NCI-H345 treated with DMSO at 0.1 percent for 48 hours (cell line): ENCODE data around the gene LRP1B.

Experiments
- DNase-seq: peaks from one replicate; lab custom pipeline; 2025; ENCODE audit not compliant: unreplicated experiment; lab: John Stamatoyannopoulos, UW

LRP1B gene

DNA sequence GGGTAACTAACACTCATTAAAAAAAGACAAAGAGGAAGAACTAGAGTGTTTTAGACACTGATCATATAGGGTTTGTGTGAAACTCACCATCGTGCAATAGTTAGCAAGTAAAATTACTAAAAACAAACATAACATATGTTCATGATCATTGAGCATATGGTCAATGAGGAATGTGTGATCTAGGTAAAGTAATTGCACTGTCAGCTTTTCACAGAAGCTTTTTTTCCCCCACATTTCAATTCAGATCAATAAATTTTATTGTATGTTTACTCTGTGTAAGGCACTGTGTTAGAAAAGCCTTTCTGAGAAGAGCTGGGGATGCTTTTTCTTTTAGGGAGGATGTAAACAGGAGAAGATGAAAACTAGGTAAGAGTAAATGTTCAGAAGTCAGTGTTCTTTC, 348.2 kb downstream of the LRP1B start:
- no peak for DNase-seq

DNA sequence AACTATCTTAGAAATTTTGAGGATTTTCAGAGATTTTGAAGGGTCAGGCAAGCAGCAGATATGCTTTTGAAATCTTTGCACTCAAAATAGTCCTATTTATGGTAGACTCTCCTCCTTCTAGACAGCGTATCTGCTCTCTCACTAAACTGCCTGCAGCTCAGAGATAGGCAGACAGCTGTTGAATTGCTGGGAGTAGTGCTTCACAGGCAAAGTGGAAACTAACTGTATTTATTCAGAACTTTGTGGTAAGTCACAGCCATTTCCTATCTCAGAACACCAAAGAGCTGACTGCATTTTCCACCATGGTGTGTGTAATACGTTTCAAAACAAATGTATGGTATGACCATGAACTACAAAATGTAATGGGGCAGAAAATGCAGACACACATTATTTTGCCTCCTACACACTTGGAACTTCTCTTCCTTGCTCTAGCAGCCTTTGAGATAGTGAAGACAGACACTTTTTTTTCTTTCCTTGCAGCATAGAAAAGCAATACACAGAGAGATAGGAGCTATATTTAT, 352.4 kb downstream of the LRP1B start:
- no peak for DNase-seq

DNA sequence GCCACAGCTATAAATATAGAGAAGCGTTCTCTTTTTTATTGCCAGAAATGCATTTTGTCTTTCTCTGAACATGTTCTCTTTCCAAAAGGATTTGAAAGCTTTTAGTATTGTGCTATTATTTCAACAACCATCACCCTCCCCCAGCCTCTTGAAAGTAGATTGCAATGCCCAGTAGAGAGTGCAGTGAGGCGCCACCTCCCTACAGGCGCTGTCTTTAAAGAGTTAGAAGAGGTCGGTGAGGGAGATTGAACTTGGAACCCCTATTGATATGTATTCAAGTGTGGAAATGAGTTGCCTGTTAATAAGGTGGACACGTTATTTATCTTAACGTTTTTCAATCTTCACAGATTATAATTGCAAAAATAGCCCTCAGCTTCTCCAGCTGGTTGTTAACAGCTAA, 360.3 kb downstream of the LRP1B start:
- DNase-seq, result no peak

DNA sequence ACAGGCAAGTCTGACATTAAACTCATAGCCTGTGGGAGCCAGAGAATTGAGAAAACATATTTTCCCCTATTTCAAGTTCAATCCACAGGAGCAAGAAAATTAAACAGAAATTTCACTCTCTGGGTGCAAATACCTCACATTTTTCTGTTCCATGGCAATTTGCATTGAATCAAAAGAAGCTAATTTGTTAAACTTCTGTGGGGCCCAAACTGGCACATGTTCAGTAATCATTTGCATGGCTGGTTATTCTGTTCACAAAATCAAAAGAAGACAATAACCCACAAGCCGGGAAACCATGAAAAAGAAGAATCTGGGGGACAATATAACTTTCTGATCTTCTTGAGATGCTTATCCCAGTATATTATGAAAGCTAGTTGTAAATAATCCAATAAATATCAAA, 363.1 kb downstream of the LRP1B start:
- DNase-seq, result no peak

DNA sequence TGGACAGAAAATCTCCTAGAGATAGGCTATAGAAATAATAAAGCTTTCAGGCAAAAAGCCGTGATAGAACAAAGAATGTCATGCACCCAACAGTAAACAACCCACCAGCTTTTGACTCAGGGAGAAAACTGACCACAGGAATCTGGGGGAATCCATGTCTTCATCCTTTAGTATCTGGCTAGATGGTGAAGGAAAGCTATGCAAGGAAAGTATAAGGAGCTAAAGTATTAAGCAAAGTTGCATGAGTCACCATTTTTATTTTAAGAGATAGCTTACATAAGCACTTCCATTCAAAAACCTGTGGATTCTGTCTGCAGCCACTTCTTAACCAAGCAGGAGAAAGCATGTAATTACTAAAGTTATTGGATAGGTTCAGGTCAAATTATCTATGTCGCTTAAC, 363.8 kb downstream of the LRP1B start:
- DNase-seq, result no peak

DNA sequence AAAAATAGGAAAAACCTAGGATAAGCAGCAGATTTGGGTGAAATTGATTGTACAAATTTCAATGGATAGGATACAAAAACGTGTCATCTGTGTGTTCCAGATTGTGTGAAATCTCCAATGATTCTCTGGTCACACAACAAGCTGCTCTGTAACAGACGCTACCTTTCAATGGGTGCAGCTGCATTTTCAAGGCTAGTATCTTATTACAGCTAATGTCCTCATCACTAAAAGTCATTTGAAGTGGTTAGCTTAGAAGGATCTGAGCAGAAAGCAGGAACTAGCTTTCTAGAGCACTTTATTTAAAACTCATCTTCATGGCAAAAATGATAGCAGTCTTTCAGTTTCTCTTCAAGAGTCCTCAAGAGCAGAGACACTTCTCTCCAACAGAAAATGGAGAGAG, 364.6 kb downstream of the LRP1B start:
- no peak for DNase-seq

DNA sequence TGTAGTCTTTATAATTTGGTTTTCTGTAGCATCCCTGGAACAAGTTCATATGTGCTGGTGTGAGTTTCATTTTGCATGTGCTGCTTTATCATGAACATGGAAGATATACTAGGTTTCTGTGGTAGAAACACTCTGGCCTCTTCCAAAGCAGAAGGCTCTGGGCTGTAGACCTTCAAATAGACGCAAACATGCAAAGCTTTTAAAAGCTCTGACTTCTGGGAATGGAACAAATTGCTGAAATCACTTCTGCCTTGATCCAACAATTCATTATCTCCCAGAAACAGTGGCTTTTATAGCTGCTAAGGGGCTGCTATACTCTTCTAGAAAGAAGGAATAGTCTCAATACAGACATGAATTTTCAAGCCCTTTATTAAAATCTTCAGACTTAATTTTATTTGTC, 382.2 kb downstream of the LRP1B start:
- DNase-seq, result no peak

DNA sequence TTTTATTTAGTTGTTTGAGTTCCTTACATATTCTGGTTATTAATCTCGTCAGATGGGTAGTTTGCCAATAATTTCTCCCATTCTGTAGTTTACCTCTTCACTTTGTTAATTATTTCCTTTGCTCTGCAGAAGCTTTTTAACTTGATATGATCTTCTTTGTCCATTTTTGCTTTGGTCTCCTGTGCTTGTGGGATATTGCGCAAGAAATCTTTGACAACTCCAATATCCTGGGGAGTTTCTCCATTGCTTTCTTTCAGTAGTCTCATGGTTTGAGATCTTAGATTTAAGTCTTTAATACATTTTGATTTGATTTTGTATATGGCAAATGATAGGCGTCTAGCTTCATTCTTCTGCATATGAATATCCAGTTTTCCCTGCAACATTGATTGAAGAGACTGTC, 389.2 kb downstream of the LRP1B start:
- no peak for DNase-seq

DNA sequence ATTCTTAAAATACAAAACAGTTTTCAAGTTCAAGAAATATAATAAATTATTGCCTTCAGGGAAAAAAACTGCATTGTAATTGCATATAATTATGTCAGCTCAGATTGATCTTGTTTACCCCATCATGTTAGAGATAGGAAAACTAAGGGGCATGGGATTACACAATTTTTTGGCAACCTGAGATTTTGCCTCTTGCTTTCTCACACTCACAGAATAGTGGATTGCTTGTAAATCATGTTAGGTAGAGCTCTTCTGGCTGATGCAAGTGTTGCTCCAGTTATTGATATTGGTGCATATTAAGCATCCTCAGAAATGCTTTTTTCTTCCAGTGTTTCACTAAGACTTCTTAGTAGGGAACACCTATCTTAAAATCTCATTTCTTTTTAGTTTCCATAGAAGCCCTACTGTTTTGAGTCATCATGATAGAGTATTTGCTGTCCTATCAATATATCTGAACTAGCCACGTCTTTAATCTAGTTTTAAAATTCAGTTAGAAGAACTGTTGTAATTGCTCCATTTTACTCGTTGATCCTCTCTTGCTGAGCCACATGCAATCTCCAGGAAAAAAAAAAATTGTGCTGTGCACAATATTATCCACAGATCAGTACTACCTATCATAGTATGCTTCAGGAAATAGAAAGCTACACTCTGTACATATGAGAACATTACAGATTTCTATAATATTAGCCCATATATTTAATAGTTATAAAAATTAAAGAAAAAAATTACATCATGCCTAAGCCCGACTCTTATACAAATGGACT, 393.1 kb downstream of the LRP1B start:
- DNase-seq, result no peak

DNA sequence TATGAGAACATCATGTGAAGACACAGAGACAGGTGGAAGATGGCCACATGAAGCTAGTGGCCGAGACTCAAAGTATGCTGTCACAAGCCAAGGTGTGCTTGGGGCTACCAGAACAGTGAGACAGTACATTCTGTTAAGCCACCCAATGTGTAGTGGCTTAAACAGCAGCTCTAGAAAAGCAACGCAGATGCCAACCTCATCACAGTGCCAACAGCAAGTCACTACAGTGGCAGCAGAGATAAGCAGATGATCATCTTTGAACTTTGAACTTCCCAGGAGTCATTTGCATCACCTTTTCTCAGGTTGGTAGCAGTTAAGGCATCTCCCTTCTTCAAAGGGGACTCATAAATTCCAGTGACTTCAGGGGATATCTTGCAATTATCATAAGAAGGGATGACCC, 394.4 kb downstream of the LRP1B start:
- no peak for DNase-seq

DNA sequence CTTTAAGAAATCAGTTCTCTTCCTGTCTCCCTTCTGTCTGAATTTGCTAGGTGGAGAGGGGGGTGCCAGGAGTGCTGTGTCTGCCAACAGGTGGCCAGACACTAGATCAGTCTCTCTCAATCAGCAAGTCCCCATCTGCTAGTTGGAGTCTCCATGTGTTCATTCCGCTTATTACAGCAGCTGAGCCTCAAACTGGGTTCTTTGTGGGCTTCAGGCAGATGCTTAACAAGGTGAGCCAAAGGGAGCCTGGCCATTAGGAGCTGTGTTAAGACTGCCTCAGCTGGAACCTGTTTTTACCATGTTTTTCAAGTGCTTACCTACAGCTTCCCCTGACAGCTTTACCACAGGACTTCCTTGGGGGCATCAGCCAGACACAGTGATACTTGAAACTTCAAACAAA, 401.9 kb downstream of the LRP1B start:
- no peak for DNase-seq

DNA sequence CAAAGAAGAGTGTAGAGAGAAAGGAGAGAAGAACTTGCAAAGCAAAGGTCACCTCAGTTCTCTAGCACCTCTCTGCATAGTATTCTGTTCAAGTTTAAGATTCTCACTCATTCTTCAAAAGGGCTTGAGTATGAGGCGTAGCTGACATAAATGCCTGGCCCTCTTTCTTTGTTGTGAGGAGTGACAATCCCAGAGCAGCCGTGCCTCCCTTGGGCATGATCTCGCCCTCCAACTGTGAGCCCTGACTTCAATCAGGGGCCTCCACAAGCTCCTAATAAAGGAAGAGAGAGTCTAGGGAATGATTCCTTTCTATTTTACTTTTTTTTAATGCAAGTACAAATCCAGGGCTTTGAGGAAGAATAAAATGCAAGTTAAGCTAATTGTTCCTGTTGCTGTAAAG, 402.7 kb downstream of the LRP1B start:
- DNase-seq, result no peak

DNA sequence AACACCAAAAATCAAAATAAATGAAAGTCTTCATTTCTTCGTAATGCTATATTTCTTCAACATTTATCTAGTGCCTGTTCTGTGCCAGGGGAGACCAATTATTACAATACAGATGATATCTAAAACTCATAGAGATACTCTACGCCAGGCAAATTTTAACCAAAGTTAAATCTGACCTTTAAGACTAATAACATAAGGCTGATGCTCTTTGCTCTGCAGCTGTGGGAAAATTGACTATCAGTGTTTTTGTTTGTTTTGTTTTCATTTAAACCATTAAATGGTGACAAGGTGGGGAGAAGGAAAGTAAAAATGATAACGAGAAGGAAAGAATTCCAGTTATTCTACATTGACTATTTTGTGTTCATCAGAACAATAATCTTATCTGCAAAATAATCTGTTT, 406.4 kb downstream of the LRP1B start:
- DNase-seq, result no peak

DNA sequence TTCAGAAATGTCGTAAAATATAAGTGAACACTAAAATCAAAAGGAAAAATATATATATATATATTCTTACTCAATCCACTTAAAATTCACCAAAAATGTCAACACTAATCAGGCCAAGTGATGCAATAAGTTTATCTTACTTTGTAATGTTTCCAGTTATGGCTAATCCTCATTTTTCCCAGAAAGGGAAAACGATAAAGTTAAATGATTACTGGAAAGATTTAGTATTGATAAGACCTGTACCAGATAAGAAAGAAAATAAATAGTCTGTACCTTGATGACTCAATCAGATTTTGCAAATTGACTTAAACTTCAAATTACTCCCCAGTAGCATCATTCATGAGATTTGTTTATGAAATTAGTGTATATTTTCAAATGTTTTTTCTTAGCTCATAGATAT, 407.0 kb downstream of the LRP1B start:
- no peak for DNase-seq

DNA sequence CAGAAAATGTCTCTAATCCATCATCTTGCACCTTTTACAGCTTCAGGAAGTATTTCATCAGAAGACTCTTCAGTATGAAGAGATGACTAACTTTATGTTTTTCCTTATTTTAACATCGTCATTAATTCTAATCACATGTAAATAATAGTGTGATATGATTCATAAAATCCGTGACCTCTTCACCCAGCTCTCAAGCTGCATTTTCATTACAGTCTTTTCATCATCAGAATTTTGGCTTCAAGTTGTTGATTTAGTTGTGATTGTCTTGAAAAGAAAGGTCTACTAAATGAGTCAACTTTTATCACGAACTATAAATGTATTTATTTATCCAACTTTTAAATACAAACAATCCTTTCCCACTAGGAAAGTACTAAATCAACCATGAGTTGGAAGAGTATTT, 410.3 kb downstream of the LRP1B start:
- no peak for DNase-seq

DNA sequence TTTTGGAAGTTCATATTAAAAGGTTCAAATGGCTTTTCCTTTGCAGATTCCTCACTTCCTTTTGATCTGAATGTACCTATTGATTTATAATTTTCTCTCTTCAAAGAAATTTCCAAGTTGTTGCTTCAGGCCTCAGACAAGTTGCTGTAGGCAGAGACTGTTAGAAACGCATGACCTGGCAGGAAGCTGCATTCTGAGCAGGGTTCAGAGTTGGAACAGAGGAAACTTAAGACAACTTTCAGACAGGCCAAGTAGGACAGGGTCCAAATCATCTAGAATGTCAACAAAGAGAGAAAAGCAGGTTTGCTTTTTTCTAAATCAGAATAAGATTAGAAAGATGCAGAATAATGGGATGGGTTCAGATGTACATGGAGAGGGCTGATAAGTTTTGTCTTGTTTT, 416.3 kb downstream of the LRP1B start:
- DNase-seq, result no peak

DNA sequence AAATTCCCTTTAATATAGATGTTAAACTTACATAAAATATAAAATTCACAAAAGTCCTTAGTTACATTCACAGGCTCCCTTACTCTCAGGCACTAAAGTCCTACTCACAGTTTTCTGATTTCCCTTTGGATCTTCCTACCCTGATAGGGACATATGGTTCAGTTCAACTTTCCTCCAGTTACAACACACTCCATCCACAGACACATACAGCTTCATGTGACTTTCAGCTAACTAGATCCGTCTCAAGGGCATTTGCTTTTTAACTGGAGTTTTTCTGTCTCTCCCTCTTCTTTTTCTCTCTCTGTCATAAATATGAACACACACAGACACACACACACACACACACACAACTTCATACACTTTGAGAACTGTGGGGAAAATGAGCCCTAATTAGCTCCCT, 419.2 kb downstream of the LRP1B start:
- no peak for DNase-seq

DNA sequence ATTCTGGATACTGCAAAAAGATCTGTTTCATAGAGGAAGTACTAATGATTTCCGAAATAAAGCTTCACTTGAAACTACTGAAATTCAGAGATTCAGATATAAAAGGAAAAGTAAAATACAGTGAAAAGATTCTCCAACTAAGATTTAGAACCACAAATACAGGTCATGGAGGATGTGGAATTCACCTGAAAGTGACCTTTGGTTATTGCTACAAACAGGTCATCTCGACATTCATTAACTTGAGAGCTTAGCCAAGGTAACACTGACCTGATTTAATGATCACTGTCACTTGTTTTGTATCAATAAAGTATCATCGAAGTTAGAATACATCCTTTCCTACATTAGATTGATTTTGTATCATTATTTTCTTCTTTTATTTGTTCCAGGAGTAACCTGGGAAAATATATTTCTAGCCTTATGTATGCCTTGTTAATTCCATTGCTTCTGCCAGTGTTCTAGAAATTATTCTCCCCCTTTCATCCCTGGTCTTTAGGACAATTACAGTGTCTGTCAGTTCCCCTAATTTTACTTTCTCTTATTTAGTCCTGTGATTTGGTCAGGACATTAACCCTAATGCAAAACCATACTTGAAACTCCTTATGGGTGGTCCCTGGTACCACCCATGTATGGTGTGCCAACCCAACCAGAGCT, 420.1 kb downstream of the LRP1B start:
- DNase-seq, result no peak

DNA sequence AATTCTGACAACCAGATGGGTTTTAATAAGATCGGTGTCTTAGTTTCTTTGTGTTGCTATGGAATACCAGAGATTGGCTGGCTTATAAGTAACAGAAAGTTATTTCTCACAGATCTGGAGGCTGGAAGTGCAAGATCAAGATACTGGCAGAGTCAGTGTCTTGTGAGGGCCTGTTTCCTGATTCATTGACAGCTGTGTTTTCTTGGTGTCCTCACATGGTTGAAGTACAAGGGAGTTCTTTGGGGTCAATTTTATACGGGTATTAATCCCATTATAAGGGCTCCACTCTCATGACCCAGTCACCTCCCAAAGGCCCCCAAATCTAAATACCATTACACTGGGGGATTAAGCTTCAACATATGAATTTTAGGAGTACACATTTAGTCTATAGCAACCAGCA, 421.1 kb downstream of the LRP1B start:
- no peak for DNase-seq

DNA sequence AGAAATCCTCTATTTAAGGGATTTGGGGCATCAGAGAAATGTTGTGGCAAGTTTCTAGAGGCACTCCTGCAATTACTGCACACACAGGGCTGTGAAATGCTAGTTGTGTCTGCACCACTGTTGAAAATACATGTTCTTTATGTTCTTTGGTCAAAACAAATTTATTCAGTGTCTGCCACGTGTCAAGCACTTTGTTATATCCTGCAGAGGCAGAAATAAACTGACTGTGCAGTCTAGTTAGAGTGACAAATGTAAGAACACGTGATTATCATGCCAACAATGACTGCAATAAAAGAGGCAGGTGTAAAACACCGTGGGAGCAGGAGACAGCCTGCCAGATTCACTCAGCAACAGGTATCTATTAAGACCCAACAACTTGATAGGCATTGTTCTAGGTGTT, 423.3 kb downstream of the LRP1B start:
- peak; percentile 31 for DNase-seq

DNA sequence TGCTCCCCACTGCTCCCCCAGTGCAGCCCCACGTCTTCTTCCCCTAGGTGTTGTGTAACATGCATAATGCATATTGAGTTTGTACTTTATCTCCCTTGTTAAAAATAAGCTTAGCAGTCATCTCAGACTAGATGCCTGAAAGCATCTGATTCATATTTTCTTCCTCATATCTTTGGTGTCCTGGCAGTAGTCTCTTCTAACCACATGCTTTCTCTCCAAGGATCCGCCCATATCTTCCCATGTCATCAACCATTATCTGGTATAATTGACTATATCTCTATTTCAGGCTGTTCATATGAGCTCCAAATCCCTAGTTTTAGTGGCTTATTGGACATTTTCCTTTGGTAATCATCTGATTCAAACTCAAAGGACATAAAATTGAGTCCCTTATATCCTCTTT, 426.3 kb downstream of the LRP1B start:
- no peak for DNase-seq

DNA sequence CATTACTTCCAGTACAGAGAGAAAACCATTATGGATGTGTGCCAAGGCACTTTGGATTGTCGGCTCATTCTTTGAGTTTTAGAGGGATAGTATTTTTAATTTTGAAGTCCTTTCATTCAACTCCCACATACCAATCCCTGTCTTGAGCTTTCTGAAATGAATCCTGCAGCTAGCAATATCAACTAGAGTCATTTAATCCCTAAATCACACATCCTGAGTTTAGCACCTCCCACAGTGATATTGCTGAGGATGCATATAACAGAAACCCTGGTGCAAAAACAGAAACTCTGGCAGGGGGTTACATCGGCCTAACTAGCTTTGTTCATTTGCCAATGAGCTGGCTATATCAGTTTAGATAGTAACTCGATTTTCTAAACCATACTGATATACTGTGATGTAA, 427.3 kb downstream of the LRP1B start:
- DNase-seq, result no peak

DNA sequence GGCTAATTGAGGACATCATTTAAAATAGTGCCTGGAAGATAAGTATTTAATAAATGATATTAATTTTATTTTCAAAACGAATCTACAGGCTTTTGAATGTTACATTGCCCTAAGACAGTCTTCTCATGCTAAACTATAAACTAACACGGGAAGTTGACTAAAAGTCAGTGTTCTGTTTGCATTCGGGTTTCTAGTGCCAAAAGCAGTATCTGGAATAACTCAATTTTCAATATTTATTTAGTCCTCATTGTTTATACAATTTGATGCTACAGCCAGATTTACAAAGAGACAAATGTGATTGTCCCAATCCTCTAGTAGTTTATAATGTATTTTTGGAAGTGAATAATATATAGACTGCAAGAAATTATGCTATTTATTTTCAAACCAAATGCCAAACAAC, 429.2 kb downstream of the LRP1B start:
- DNase-seq, result no peak
